Heart left ventricle (tissue), 11 donors: Measurements from ENCODE around the gene ZNF473. TPM values are rescaled to one million over a fixed set of nuclear protein-coding genes. Genes with fewer than 3 reads are reported as not detected.

Experiments used
- polyA plus RNA-seq, 2 donors: library from polyadenylated mRNA; stranded (reverse); fragments of 200-250 nt; gene quantifications; one replicate each; pipeline ENCODE4 v1.2.3, GENCODE V29; 2013
- total RNA-seq, 9 donors: library from RNA; depleted of rRNA in 2 of 9; stranded (reverse); fragments of >200 nt in 2 of 9; fragmentation: NEBNext Ultra II Directional in 3 of 9; extraction: Animal tissue kit (Norgen Biotek cat#: 25700) in 3 of 9; gene quantifications; one replicate each; pipeline versions ENCODE4 v1.1.0 to v1.2.4, GENCODE V29; 2016 to 2023
- donor health status: ischemic (EF 13 %, LVEDD 7.1; RV severe dilation, severe dysfunction).
- donor health status: healthy with polysubstance abuse.
- donor health status: DM: no; HTN: yes; CAD: no.
- donor health status: DM: no; HTN: no; CAD: no.
- donor health status: ischemic (EF 25% LVEDD 5.7; RV mildly dilated, moderate dysfunction).
- donor health status: healthy.
- donor health status: DM: yes; HTN: yes; CAD: no.
- donor health status: PGD.
- donor health status: nonischemic (EF 23%, LVEDD 6.1; RV moderate dilation, normal function).

The ZNF473 gene
- total and polyA plus RNA-seq, 11 donors, result 1.6 to 6.5 (median 3.4) TPM

Other genes with a start within 250 kb of the ZNF473 start
- 10 to 100 TPM; 12.7 to 29.1 (median 16.2) TPM for gene FUZ, start 212.7 kb upstream of the ZNF473 start, total RNA-seq
- 10 to 100 TPM; 14.3 to 24.3 TPM for gene FUZ, start 212.7 kb upstream of the ZNF473 start, polyA plus RNA-seq
- 100 to 1,000 TPM in 1 of 9 donors, 10 to 100 TPM in 8; 45.8 to 119 (median 54.7) TPM for gene MED25, start 207.7 kb upstream of the ZNF473 start, total RNA-seq
- gene MED25, start 207.7 kb upstream of the ZNF473 start, polyA plus RNA-seq, result 10 to 100 TPM; 44.1 to 60.2 TPM
- 100 to 1,000 TPM in 1 of 9 donors, 10 to 100 TPM in 8; 70.9 to 109 (median 91.5) TPM for gene PTOV1, start 174.8 kb upstream of the ZNF473 start, total RNA-seq
- gene PTOV1, start 174.8 kb upstream of the ZNF473 start, polyA plus RNA-seq, result 100 to 1,000 TPM in 1 of 2 donors, 10 to 100 TPM in 1; 85.9 to 135 TPM
- 10 to 100 TPM; 26.6 to 57.0 (median 36.8) TPM for gene PNKP, start 158.4 kb upstream of the ZNF473 start, total RNA-seq
- gene PNKP, start 158.4 kb upstream of the ZNF473 start, polyA plus RNA-seq, result 10 to 100 TPM; 32.7 to 54.7 TPM
- gene AKT1S1, start 148.7 kb upstream of the ZNF473 start, total RNA-seq, result 10 to 100 TPM; 25.3 to 46.0 (median 31.2) TPM
- 10 to 100 TPM; 41.9 to 55.1 TPM for gene AKT1S1, start 148.7 kb upstream of the ZNF473 start, polyA plus RNA-seq
- gene TBC1D17, start 148.3 kb upstream of the ZNF473 start, total RNA-seq, result 10 to 100 TPM; 30.1 to 54.8 (median 39.8) TPM
- 10 to 100 TPM; 30.7 to 35.9 TPM for gene TBC1D17, start 148.3 kb upstream of the ZNF473 start, polyA plus RNA-seq
- 10 to 100 TPM in 2 of 9 donors, under 1 TPM in 4, not detected in 3; 0.27 to 21.6 (median 0.64) TPM for gene IL4I1, start 129.1 kb upstream of the ZNF473 start, total RNA-seq
- gene IL4I1, start 129.1 kb upstream of the ZNF473 start, polyA plus RNA-seq, result under 1 TPM in 1 of 2 donors, not detected in 1; 0.30 TPM
- gene ATF5, start 96.8 kb upstream of the ZNF473 start, total RNA-seq, result 10 to 100 TPM in 2 of 9 donors, 1 to 10 TPM in 7; 3.9 to 33.0 (median 8.2) TPM
- 10 to 100 TPM; 16.0 to 30.5 TPM for gene ATF5, start 96.8 kb upstream of the ZNF473 start, polyA plus RNA-seq
- gene NUP62, start 96.5 kb upstream of the ZNF473 start, total RNA-seq, result 10 to 100 TPM; 24.6 to 61.9 (median 33.3) TPM
- 10 to 100 TPM; 14.0 to 30.3 TPM for gene NUP62, start 96.5 kb upstream of the ZNF473 start, polyA plus RNA-seq
- gene SIGLEC11, start 64.8 kb upstream of the ZNF473 start, total RNA-seq, result 1 to 10 TPM in 5 of 9 donors, under 1 TPM in 2, not detected in 2; 0.37 to 3.0 (median 1.2) TPM
- under 1 TPM; 0.22 to 0.80 TPM for gene SIGLEC11, start 64.8 kb upstream of the ZNF473 start, polyA plus RNA-seq
- 10 to 100 TPM; 17.8 to 33.7 (median 23.1) TPM for gene VRK3, start 633 bp upstream of the ZNF473 start, total RNA-seq
- 10 to 100 TPM in 1 of 2 donors, 1 to 10 TPM in 1; 9.9 to 32.4 TPM for gene VRK3, start 633 bp upstream of the ZNF473 start, polyA plus RNA-seq
- not detected for gene IZUMO2, start 137.3 kb downstream of the ZNF473 start, total RNA-seq
- not detected for gene IZUMO2, start 137.3 kb downstream of the ZNF473 start, polyA plus RNA-seq
- gene MYH14, start 177.6 kb downstream of the ZNF473 start, total RNA-seq, result 100 to 1,000 TPM in 3 of 9 donors, 10 to 100 TPM in 6; 65.7 to 120 (median 90.5) TPM
- 100 to 1,000 TPM in 1 of 2 donors, 10 to 100 TPM in 1; 45.8 to 132 TPM for gene MYH14, start 177.6 kb downstream of the ZNF473 start, polyA plus RNA-seq